Caki2 (cell line): Measurements from ENCODE around the gene GRPEL1. TPM values are rescaled to one million over a fixed set of nuclear protein-coding genes. Genes with fewer than 3 reads are reported as not detected.

Source experiments
- DNase-seq: peaks from one replicate; pipeline ENCODE4 v3.0.0-alpha.2; 2015; ENCODE audit warnings: low read depth
- in situ Hi-C: cut with HindIII; loops from 2 replicates; pipeline ENCODE4 v1.10.0; 2016; ENCODE audit warnings: low sequenced_read_pairs, low pct_unique_long_range_greater_than_20kb, mixed read lengths
- total RNA-seq: library from RNA; depleted of rRNA; stranded (reverse); fragments of >200 nt; shearing (Covaris generic); gene quantifications from 2 replicates; pipeline ENCODE4 v1.2.3, GENCODE V29; 2014; ENCODE audit warnings: low replicate concordance

Gene GRPEL1
- total RNA-seq, 1 experiment from 2014 or later, result 20.2 TPM

GRCh38 chr4:7034262-7035081 lies 33.4 kb downstream of the GRPEL1 start:
- no peak for DNase-seq
- in situ Hi-C loops, result no loop called here

- in situ Hi-C loops, result no loop called here
- no peak for DNase-seq
Measured at GRCh38 chr4:7032596-7032995, 35.3 kb downstream of the GRPEL1 start.

- in situ Hi-C loops, result no loop called here
- no peak for DNase-seq
Measured at GRCh38 chr4:7031558-7032449, 36.1 kb downstream of the GRPEL1 start.

GRCh38 chr4:7030856-7031255 lies 37.0 kb downstream of the GRPEL1 start:
- in situ Hi-C loops, result no loop called here

GRCh38 chr4:7029921-7030320 lies 37.9 kb downstream of the GRPEL1 start:
- in situ Hi-C loops, result no loop called here
- no peak for DNase-seq

More at GRCh38 chr4:7030856-7031255, 37.0 kb downstream of the GRPEL1 start:
- no peak for DNase-seq

GRCh38 chr4:7029212-7029611 lies 38.7 kb downstream of the GRPEL1 start:
- no peak for DNase-seq
- in situ Hi-C loops, result no loop called here

- no peak for DNase-seq
- in situ Hi-C loops, result no loop called here
Measured at GRCh38 chr4:7027913-7028312, 40.0 kb downstream of the GRPEL1 start.

- in situ Hi-C loops, result no loop called here
- DNase-seq, result no peak
Measured at GRCh38 chr4:7027284-7027683, 40.6 kb downstream of the GRPEL1 start.

GRCh38 chr4:7026107-7026506 lies 41.8 kb downstream of the GRPEL1 start:
- no peak for DNase-seq
- in situ Hi-C loops, result no loop called here

- no peak for DNase-seq
- in situ Hi-C loops, result no loop called here
Measured at GRCh38 chr4:7025040-7025602, 42.7 kb downstream of the GRPEL1 start.

GRCh38 chr4:7024336-7024890 lies 43.5 kb downstream of the GRPEL1 start:
- DNase-seq, result no peak
- in situ Hi-C loops, result no loop called here

GRCh38 chr4:7023901-7024300 lies 44.0 kb downstream of the GRPEL1 start:
- in situ Hi-C loops, result no loop called here
- no peak for DNase-seq

- in situ Hi-C loops, result no loop called here
Measured at GRCh38 chr4:7023486-7023885, 44.4 kb downstream of the GRPEL1 start.

GRCh38 chr4:7021930-7022664 lies 45.8 kb downstream of the GRPEL1 start:
- peak; percentile 92 for DNase-seq
- in situ Hi-C loops, result no loop called here

More at GRCh38 chr4:7023486-7023885, 44.4 kb downstream of the GRPEL1 start:
- DNase-seq, result no peak

GRCh38 chr4:7021355-7021754 lies 46.5 kb downstream of the GRPEL1 start:
- no peak for DNase-seq
- in situ Hi-C loops, result no loop called here

- DNase-seq, result no peak
- in situ Hi-C loops, result no loop called here
Measured at GRCh38 chr4:7020856-7021255, 47.0 kb downstream of the GRPEL1 start.

GRCh38 chr4:7020290-7020689 lies 47.6 kb downstream of the GRPEL1 start:
- in situ Hi-C loops, result no loop called here

GRCh38 chr4:7019367-7019766 lies 48.5 kb downstream of the GRPEL1 start:
- no peak for DNase-seq
- in situ Hi-C loops, result no loop called here

More at GRCh38 chr4:7020290-7020689, 47.6 kb downstream of the GRPEL1 start:
- no peak for DNase-seq
